Breast epithelium (tissue), 4 donors: Measurements from ENCODE around the gene SLC35E2B. TPM values are rescaled to one million over a fixed set of nuclear protein-coding genes. Genes with fewer than 3 reads are reported as not detected.

Source experiments
- DNase-seq, 2 donors: peaks; one replicate each; pipeline ENCODE4 v3.0.0-alpha.2; 2019; ENCODE audit warnings: low spot score in 2 of 2
- H3K27ac ChIP-seq, 2 donors: fragments of 200-600 bp; sonication (generic) in 1 of 2; one replicate each; pipeline ENCODE4 v1.5.1; 2016 to 2019; ENCODE audit warnings: mild to moderate bottlenecking in 1 of 2
- H3K27me3 ChIP-seq, 2 donors: fragments of 200-600 bp; sonication (generic) in 1 of 2; one replicate each; pipeline versions ENCODE4 v1.5.1 to v1.6.0; 2017 to 2019; ENCODE audit warnings: control low read depth in 1 of 2, mild to moderate bottlenecking in 1 of 2
- H3K36me3 ChIP-seq: fragments of 200-600 bp; one replicate; pipeline ENCODE4 v1.5.1; 2019
- H3K4me1 ChIP-seq, 2 donors: fragments of 200-600 bp; sonication (generic); one replicate each; pipeline ENCODE4 v1.5.1; 2016 to 2019; ENCODE audit warnings: control low read depth in 1 of 2
- H3K4me3 ChIP-seq, 3 donors: fragments of 200-600 bp; sonication (generic); 1 replicate in 2 of 3; 2 replicates in 1 of 3; pipeline ENCODE4 v1.5.1; 2016 to 2019; ENCODE audit warnings: mild to moderate bottlenecking in 3 of 3, moderate library complexity in 2 of 3
- H3K9me3 ChIP-seq, 2 donors: fragments of 200-600 bp; sonication (generic) in 1 of 2; one replicate each; pipeline ENCODE4 v1.5.1; 2016 to 2019; ENCODE audit warnings: control low read depth in 1 of 2
- POLR2A ChIP-seq: fragments of 450-650 bp; IDR thresholded peaks from one replicate; pipeline ENCODE4 v1.6.1; 2016; ENCODE audit warnings: antibody characterized with exemption, mild to moderate bottlenecking, moderate library complexity
- POLR2AphosphoS5 ChIP-seq, 3 donors: sonication (generic); formaldehyde crosslinking; IDR thresholded peaks; one replicate each; pipeline ENCODE4 v1.6.1; 2017; ENCODE audit warnings: antibody characterized with exemption in 3 of 3
- intact Hi-C: fragments of 100-400 bp; cut with DNase I; formaldehyde crosslinking; loops from one replicate; pipeline ENCODE4 v1.15.1; 2023; ENCODE audit warnings: low total_unique reads
- total RNA-seq, 3 donors: library from RNA; depleted of rRNA; stranded (reverse); fragments of >200 nt; gene quantifications; one replicate each; pipeline ENCODE4 v1.1.0, GENCODE V29; 2016
- TF ChIP-seq, protein P1 (sequence below), 3 donors: fragments of 450-650 bp; IDR thresholded peaks; one replicate each; pipeline ENCODE4 v1.5.1; 2016 to 2017; ENCODE audit warnings: antibody characterized with exemption in 3 of 3, mild to moderate bottlenecking in 3 of 3, moderate library complexity in 3 of 3

Gene SLC35E2B
- total RNA-seq, 3 donors from 2014 or later: 37.3 to 96.4 (median 45.6) TPM

- H3K36me3 ChIP-seq: peaks cover under 1% of the 10 kb centered on the region
- H3K27me3 ChIP-seq: no peaks in the 10 kb centered on the region
- H3K9me3 ChIP-seq: no peaks in the 10 kb centered on the region
- intact Hi-C loops: no loop called here
- no peak overlapping the region for H3K4me3 ChIP-seq
- no peak overlapping the region for H3K27ac ChIP-seq
- no peak for TF ChIP-seq POLR2A
- TF ChIP-seq, protein P1, sequence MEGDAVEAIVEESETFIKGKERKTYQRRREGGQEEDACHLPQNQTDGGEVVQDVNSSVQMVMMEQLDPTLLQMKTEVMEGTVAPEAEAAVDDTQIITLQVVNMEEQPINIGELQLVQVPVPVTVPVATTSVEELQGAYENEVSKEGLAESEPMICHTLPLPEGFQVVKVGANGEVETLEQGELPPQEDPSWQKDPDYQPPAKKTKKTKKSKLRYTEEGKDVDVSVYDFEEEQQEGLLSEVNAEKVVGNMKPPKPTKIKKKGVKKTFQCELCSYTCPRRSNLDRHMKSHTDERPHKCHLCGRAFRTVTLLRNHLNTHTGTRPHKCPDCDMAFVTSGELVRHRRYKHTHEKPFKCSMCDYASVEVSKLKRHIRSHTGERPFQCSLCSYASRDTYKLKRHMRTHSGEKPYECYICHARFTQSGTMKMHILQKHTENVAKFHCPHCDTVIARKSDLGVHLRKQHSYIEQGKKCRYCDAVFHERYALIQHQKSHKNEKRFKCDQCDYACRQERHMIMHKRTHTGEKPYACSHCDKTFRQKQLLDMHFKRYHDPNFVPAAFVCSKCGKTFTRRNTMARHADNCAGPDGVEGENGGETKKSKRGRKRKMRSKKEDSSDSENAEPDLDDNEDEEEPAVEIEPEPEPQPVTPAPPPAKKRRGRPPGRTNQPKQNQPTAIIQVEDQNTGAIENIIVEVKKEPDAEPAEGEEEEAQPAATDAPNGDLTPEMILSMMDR (IDR thresholded peaks at IDR 0.05): no peak
- no peak for TF ChIP-seq POLR2AphosphoS5 (IDR thresholded peaks at IDR 0.05)
- no peak for DNase-seq
- no peaks in the 10 kb centered on the region for H3K4me1 ChIP-seq
Measured at GRCh38 chr1:1670866-1671265, 21.7 kb downstream of the SLC35E2B start.

- H3K4me1 ChIP-seq: no peaks in the 10 kb centered on the region
- no peak overlapping the region for H3K4me3 ChIP-seq
- H3K27ac ChIP-seq: no peak overlapping the region
- TF ChIP-seq POLR2A (no peak), POLR2AphosphoS5 (IDR thresholded peaks at IDR 0.05) (no peak)
- TF ChIP-seq, protein P1 (IDR thresholded peaks at IDR 0.05): no peak
- H3K36me3 ChIP-seq: peaks cover 10% of the 10 kb centered on the region
- DNase-seq: peak in 1 of 2 donors; percentile 44
- H3K9me3 ChIP-seq: no peaks in the 10 kb centered on the region
- H3K27me3 ChIP-seq: no peaks in the 10 kb centered on the region
- intact Hi-C loops: no loop called here
Measured at GRCh38 chr1:1669468-1670440, 22.8 kb downstream of the SLC35E2B start.

GRCh38 chr1:1666526-1666925 is 26.1 kb downstream of the SLC35E2B start:
- peak in 1 of 2 donors; percentile 22 for DNase-seq
- no peaks in the 10 kb centered on the region for H3K4me1 ChIP-seq
- intact Hi-C loops: no loop called here
- no peak overlapping the region for H3K4me3 ChIP-seq
- H3K27ac ChIP-seq: no peak overlapping the region
- no peaks in the 10 kb centered on the region for H3K27me3 ChIP-seq
- H3K36me3 ChIP-seq: peaks cover 10% of the 10 kb centered on the region
- TF ChIP-seq, protein P1 (IDR thresholded peaks at IDR 0.05): no peak
- no peak for TF ChIP-seq POLR2A
- TF ChIP-seq POLR2AphosphoS5 (IDR thresholded peaks at IDR 0.05): no peak
- H3K9me3 ChIP-seq: no peaks in the 10 kb centered on the region

DNA sequence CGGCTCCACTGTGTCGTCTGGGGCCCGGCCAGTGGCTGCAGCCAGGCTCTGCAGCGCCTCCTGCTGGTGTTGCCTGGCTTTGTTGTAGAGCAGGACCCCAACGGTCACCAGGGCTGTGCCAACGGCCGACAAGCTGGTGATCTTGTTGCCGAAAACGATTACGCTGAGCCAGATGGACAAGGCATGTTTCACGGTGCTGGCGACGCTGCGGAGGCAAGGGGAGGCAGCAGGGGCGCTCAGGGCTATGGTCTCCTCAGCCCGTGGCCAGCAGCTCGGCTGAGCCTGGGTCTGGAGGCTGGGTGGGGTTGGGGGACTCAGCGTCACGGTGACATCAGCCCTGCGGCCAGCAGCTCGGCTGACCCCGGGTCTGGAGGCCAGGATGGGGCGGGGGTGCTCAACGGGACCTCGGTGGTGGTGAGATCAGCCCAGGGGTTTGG is 26.8 kb downstream of the SLC35E2B start:
- no peak for DNase-seq
- Histone ChIP-seq H3K36me3 (peaks cover 10% of the 10 kb centered on the region), H3K4me3 (no peak overlapping the region), H3K4me1 (no peaks in the 10 kb centered on the region), H3K27me3 (no peaks in the 10 kb centered on the region), H3K27ac (peak overlapping the region in 1 of 2 donors; percentile 15), H3K9me3 (no peaks in the 10 kb centered on the region)
- TF ChIP-seq POLR2AphosphoS5 (IDR thresholded peaks at IDR 0.05) (no peak), POLR2A (no peak)
- TF ChIP-seq, protein P1 (IDR thresholded peaks at IDR 0.05): no peak
- intact Hi-C loops: no loop called here
